Astrocyte (in vitro differentiated cells and primary cell): Measurements from ENCODE around the gene PAGR1. TPM values are rescaled to one million over a fixed set of nuclear protein-coding genes. Genes with fewer than 3 reads are reported as not detected.
"Not testable (repeated sequence)": the region's sequence is repeated elsewhere in the genome, so short reads cannot be mapped to it uniquely, and the experiment has no call there.

Experiments
- DNase-seq: peaks from one replicate; pipeline ENCODE4 v3.0.0-alpha.2; 2010; ENCODE audit warnings: low read depth
- FAIRE-seq: peaks from 2 replicates; lab custom pipeline; 2011; peaks lifted over from hg19 to GRCh38; lab: Jason Lieb, UNC
- H2AFZ ChIP-seq: 2 replicates; pipeline ENCODE4 v1.6.0; 2012; ENCODE audit warnings: low read depth, low read length, inconsistent platforms
- H3K27ac ChIP-seq: 2 replicates; pipeline ENCODE4 v1.5.1; 2011; ENCODE audit warnings: low read depth, low read length, inconsistent platforms
- H3K27me3 ChIP-seq: 2 replicates; pipeline ENCODE4 v1.6.0; 2011; ENCODE audit warnings: low read length, inconsistent platforms; ENCODE audit not compliant: insufficient read depth
- H3K36me3 ChIP-seq: 2 replicates; pipeline ENCODE4 v1.5.1; 2011; ENCODE audit warnings: low read length, inconsistent platforms; ENCODE audit not compliant: insufficient read depth
- H3K4me1 ChIP-seq: 2 replicates; pipeline ENCODE4 v1.5.1; 2011; ENCODE audit warnings: low read length, inconsistent platforms; ENCODE audit not compliant: insufficient read depth
- H3K4me2 ChIP-seq: 2 replicates; pipeline ENCODE4 v1.6.0; 2012; ENCODE audit warnings: low read length, inconsistent platforms
- H3K4me3 ChIP-seq: 2 replicates; pipeline ENCODE4 v1.5.1; 2011; ENCODE audit warnings: low read depth, mild to moderate bottlenecking, low read length, inconsistent platforms; ENCODE audit not compliant: insufficient read depth
- H3K79me2 ChIP-seq: 2 replicates; pipeline ENCODE4 v1.6.0; 2012; ENCODE audit warnings: mild to moderate bottlenecking, low read length, inconsistent platforms; ENCODE audit not compliant: insufficient read depth
- H3K9ac ChIP-seq: 2 replicates; pipeline ENCODE4 v1.6.0; 2012; ENCODE audit warnings: mild to moderate bottlenecking, low read length, inconsistent platforms
- H3K9me3 ChIP-seq: 2 replicates; pipeline ENCODE4 v1.5.1; 2012; ENCODE audit warnings: low read depth, mild to moderate bottlenecking, low read length, inconsistent platforms; ENCODE audit not compliant: insufficient read depth
- H4K20me1 ChIP-seq: 2 replicates; pipeline ENCODE4 v1.6.0; 2012; ENCODE audit warnings: low read length, inconsistent platforms; ENCODE audit not compliant: insufficient read depth
- H3K27ac Mint-ChIP-seq: one replicate; pipeline ENCODE4 v1.8.0; 2021; ENCODE audit warnings: mild to moderate bottlenecking, mixed read lengths; ENCODE audit not compliant: unreplicated experiment
- H3K27me3 Mint-ChIP-seq: one replicate; pipeline ENCODE4 v1.8.0; 2021; ENCODE audit warnings: low read depth, mixed read lengths; ENCODE audit not compliant: unreplicated experiment
- H3K36me3 Mint-ChIP-seq: one replicate; pipeline ENCODE4 v1.8.0; 2021; ENCODE audit warnings: low read depth, mixed read lengths; ENCODE audit not compliant: unreplicated experiment
- H3K4me1 Mint-ChIP-seq: one replicate; pipeline ENCODE4 v1.8.0; 2021; ENCODE audit warnings: low read depth, mixed read lengths; ENCODE audit not compliant: unreplicated experiment
- H3K4me3 Mint-ChIP-seq: one replicate; pipeline ENCODE4 v1.8.0; 2021; ENCODE audit warnings: mild to moderate bottlenecking, moderate library complexity, mixed read lengths; ENCODE audit not compliant: unreplicated experiment
- H3K9me3 Mint-ChIP-seq: one replicate; pipeline ENCODE4 v1.8.0; 2021; ENCODE audit warnings: mild to moderate bottlenecking, mixed read lengths; ENCODE audit not compliant: unreplicated experiment
- CTCF ChIP-seq: IDR thresholded peaks from 2 replicates; pipeline ENCODE4 v1.5.1; 2011; ENCODE audit warnings: low read depth, mild to moderate bottlenecking, inconsistent platforms, low read length, moderate library complexity; ENCODE audit not compliant: insufficient read depth
- EZH2 ChIP-seq: IDR thresholded peaks from 2 replicates; pipeline ENCODE4 v1.6.1; 2012; ENCODE audit warnings: mild to moderate bottlenecking, low read length, inconsistent platforms; ENCODE audit not compliant: insufficient read depth
- total RNA-seq: library from RNA; stranded (reverse); gene quantifications from 2 replicates; pipeline ENCODE4 v1.2.1, GENCODE V29; 2021

PAGR1 gene
- total RNA-seq, 1 donor from 2014 or later: 20.8 TPM

- Histone ChIP-seq H3K27me3 (no peaks in the 10 kb centered on the region), H3K27ac (peak overlapping the region; percentile 89), H3K9ac (peak overlapping the region; percentile 60), H3K79me2 (peaks cover 87% of the 10 kb centered on the region), H3K4me2 (peak overlapping the region; percentile 79), H3K9me3 (no peaks in the 10 kb centered on the region), H2AFZ (no peak overlapping the region), H3K4me3 (no peak overlapping the region), H4K20me1 (peaks cover 46% of the 10 kb centered on the region), H3K4me1 (peaks cover 46% of the 10 kb centered on the region), H3K36me3 (no peaks in the 10 kb centered on the region)
- H3K4me3 Mint-ChIP-seq: no peak overlapping the region
- H3K4me1 Mint-ChIP-seq: peaks cover 22% of the 10 kb centered on the region
- TF ChIP-seq EZH2 (no peak), CTCF (no peak)
- H3K36me3 Mint-ChIP-seq: peaks cover 3% of the 10 kb centered on the region
- H3K27ac Mint-ChIP-seq: no peak overlapping the region
- DNase-seq (no peak), FAIRE-seq (no peak)
- no peaks in the 10 kb centered on the region for H3K9me3 Mint-ChIP-seq
- peaks cover 2% of the 10 kb centered on the region for H3K27me3 Mint-ChIP-seq
Observed at GRCh38 chr16:29826342-29826695, 10.4 kb downstream of the PAGR1 start.

GRCh38 chr16:29830774-29831173 is 14.8 kb downstream of the PAGR1 start:
- Mint-ChIP-seq H3K27ac (no peak overlapping the region), H3K27me3 (peaks cover 2% of the 10 kb centered on the region), H3K4me3 (no peak overlapping the region), H3K4me1 (peaks cover 4% of the 10 kb centered on the region), H3K36me3 (peaks cover 17% of the 10 kb centered on the region), H3K9me3 (peaks cover 2% of the 10 kb centered on the region)
- Histone ChIP-seq H3K36me3 (peaks cover 10% of the 10 kb centered on the region), H2AFZ (no peak overlapping the region), H3K79me2 (peaks cover 49% of the 10 kb centered on the region), H3K4me2 (no peak overlapping the region), H3K4me3 (no peak overlapping the region), H3K4me1 (peaks cover 6% of the 10 kb centered on the region), H4K20me1 (peaks cover 47% of the 10 kb centered on the region), H3K9me3 (no peaks in the 10 kb centered on the region), H3K27me3 (no peaks in the 10 kb centered on the region), H3K27ac (no peak overlapping the region), H3K9ac (no peak overlapping the region)
- FAIRE-seq (no peak), DNase-seq (no peak)
- TF ChIP-seq CTCF (no peak), EZH2 (no peak)

GRCh38 chr16:29831490-29831889 is 15.5 kb downstream of the PAGR1 start:
- no peak overlapping the region for H3K4me3 ChIP-seq
- FAIRE-seq: no peak
- H3K9me3 ChIP-seq: no peaks in the 10 kb centered on the region
- H3K9me3 Mint-ChIP-seq: peaks cover 2% of the 10 kb centered on the region
- H3K4me1 ChIP-seq: no peaks in the 10 kb centered on the region
- H4K20me1 ChIP-seq: peaks cover 44% of the 10 kb centered on the region
- peaks cover 18% of the 10 kb centered on the region for H3K36me3 Mint-ChIP-seq
- no peaks in the 10 kb centered on the region for H3K27me3 ChIP-seq
- H3K27ac ChIP-seq: no peak overlapping the region
- H3K4me2 ChIP-seq: no peak overlapping the region
- peaks cover 2% of the 10 kb centered on the region for H3K27me3 Mint-ChIP-seq
- peaks cover 4% of the 10 kb centered on the region for H3K4me1 Mint-ChIP-seq
- peaks cover 10% of the 10 kb centered on the region for H3K36me3 ChIP-seq
- no peak overlapping the region for H3K27ac Mint-ChIP-seq
- no peak overlapping the region for H3K4me3 Mint-ChIP-seq
- TF ChIP-seq CTCF: no peak
- no peak for TF ChIP-seq EZH2
- H2AFZ ChIP-seq: no peak overlapping the region
- DNase-seq: no peak
- H3K79me2 ChIP-seq: peaks cover 43% of the 10 kb centered on the region
- H3K9ac ChIP-seq: no peak overlapping the region

GRCh38 chr16:29833219-29833618 is 17.3 kb downstream of the PAGR1 start:
- H3K4me2 ChIP-seq, H3K9me3 ChIP-seq, H3K4me1 Mint-ChIP-seq, H3K27ac Mint-ChIP-seq, H3K27me3 Mint-ChIP-seq, H3K27ac ChIP-seq, H3K9ac ChIP-seq, DNase-seq, H3K4me3 Mint-ChIP-seq, H3K4me3 ChIP-seq, H3K27me3 ChIP-seq, H3K9me3 Mint-ChIP-seq, H3K4me1 ChIP-seq, H2AFZ ChIP-seq, FAIRE-seq: not testable (repeated sequence)
- Histone ChIP-seq H3K36me3 (peaks cover 22% of the 10 kb centered on the region), H3K79me2 (peaks cover 27% of the 10 kb centered on the region), H4K20me1 (peaks cover 40% of the 10 kb centered on the region)
- H3K36me3 Mint-ChIP-seq: peaks cover 23% of the 10 kb centered on the region
